K562 (cell line): ENCODE measurements around the gene C11orf52. TPM values are rescaled to one million over a fixed set of nuclear protein-coding genes. Genes with fewer than 3 reads are reported as not detected.

Experiments used
- ATAC-seq: fragments of 200-7000 bp; cut with Tn5 transposase; 3 replicates; pipeline ENCODE4 v1.9.1; 2020; ENCODE audit warnings: moderate library complexity
- BruUV-seq: library from RNA; stranded (reverse); fragments of 400-500 nt; replicated peaks from 2 replicates; lab custom pipeline; 2021; lab: Mats Ljungman, UMichigan
- CTCF ChIA-PET: fragments of 300-600 bp; formaldehyde crosslinking; extraction: SDS; loops from one replicate; lab custom pipeline; 2021; ENCODE audit warnings: low intra/inter-chr PET ratio; lab: Yijun Ruan, JAX
- POLR2A ChIA-PET: fragments of 300-600, 350-650 bp; sonication (Branson Sonifier 250); formaldehyde crosslinking; extraction: SDS; loops from one replicate; lab custom pipeline; 2021; ENCODE audit warnings: antibody characterized with exemption, inconsistent platforms; lab: Yijun Ruan, JAX
- DNase-seq, 4 experiments: peaks; one replicate each; pipeline versions ENCODE4 v3.0.0 to v3.0.0-alpha.2; 2011 to 2018; ENCODE audit warnings: low spot score in 3 of 4, mixed read lengths in 3 of 4; ENCODE audit errors: extremely low read depth in 1 of 4
- FAIRE-seq: peaks from 2 replicates; lab custom pipeline; 2011; peaks lifted over from hg19 to GRCh38; lab: Jason Lieb, UNC
- H2AFZ ChIP-seq: 2 replicates; pipeline ENCODE4 v1.6.0; 2011; ENCODE audit warnings: low read depth, low read length, control low read depth, inconsistent platforms
- H3K27ac ChIP-seq: fragments of 200-600 bp; 3 replicates; pipeline ENCODE4 v1.8.0; 2011; ENCODE audit warnings: low read depth, mild to moderate bottlenecking, control low read depth, inconsistent platforms, low read length, moderate library complexity, mixed read lengths; ENCODE audit errors: extremely low read depth
- H3K27me3 ChIP-seq, 2 experiments: fragments of 300-600 bp in 1 of 2; 2 replicates in 1 of 2; 3 replicates in 1 of 2; pipeline versions ENCODE4 v1.6.0 to v1.8.0; 2011; ENCODE audit warnings: inconsistent platforms in 2 of 2, low read length in 2 of 2, mild to moderate bottlenecking in 1 of 2, mixed read lengths in 1 of 2, moderate library complexity in 1 of 2; ENCODE audit not compliant: control insufficient read depth in 2 of 2, insufficient read depth in 2 of 2
- H3K36me3 ChIP-seq: fragments of 300-600 bp; 3 replicates; pipeline ENCODE4 v1.8.0; 2011; ENCODE audit warnings: mild to moderate bottlenecking, low read length, inconsistent platforms; ENCODE audit not compliant: control insufficient read depth, insufficient read depth
- H3K4me1 ChIP-seq, 2 experiments: fragments of 200-600 bp in 1 of 2; replicated peaks in 1 of 2; 2 replicates in 1 of 2; 3 replicates in 1 of 2; pipeline versions ENCODE4 v1.5.1 to v1.8.0; 2011; ENCODE audit warnings: inconsistent platforms in 2 of 2, low read length in 2 of 2, mild to moderate bottlenecking in 1 of 2, mixed read lengths in 1 of 2, moderate library complexity in 1 of 2; ENCODE audit not compliant: control insufficient read depth in 2 of 2, insufficient read depth in 2 of 2
- H3K4me2 ChIP-seq: 2 replicates; pipeline ENCODE4 v1.6.1; 2011; ENCODE audit warnings: low read length, control low read depth, inconsistent platforms, mixed read lengths; ENCODE audit not compliant: insufficient read depth
- H3K4me3 ChIP-seq: fragments of 200-600 bp; sonication (generic), shearing (Covaris generic); 2 replicates; pipeline ENCODE4 v1.5.1; 2016; ENCODE audit warnings: control low read depth, inconsistent platforms
- H3K79me2 ChIP-seq: fragments of 200-600 bp; 3 replicates; pipeline ENCODE4 v1.8.0; 2011; ENCODE audit warnings: low read length, inconsistent platforms; ENCODE audit not compliant: control insufficient read depth, insufficient read depth
- H3K9ac ChIP-seq, 2 experiments: 2 replicates each; pipeline versions ENCODE4 v1.6.0 to v1.6.1; 2011; ENCODE audit warnings: low read depth in 2 of 2, low read length in 2 of 2, control low read depth in 1 of 2, inconsistent platforms in 1 of 2, mild to moderate bottlenecking in 1 of 2, mixed read lengths in 1 of 2; ENCODE audit not compliant: insufficient read depth in 1 of 2
- H3K9me1 ChIP-seq: one replicate; pipeline ENCODE4 v1.6.0; 2011; ENCODE audit warnings: inconsistent platforms, mild to moderate bottlenecking, low read length, moderate library complexity; ENCODE audit not compliant: control insufficient read depth, insufficient read depth
- H3K9me3 ChIP-seq: replicated peaks from 2 replicates; pipeline ENCODE4 v1.5.1; 2011; ENCODE audit warnings: low read depth, low read length, inconsistent platforms; ENCODE audit not compliant: control insufficient read depth, insufficient read depth
- H4K20me1 ChIP-seq: replicated peaks from 2 replicates; pipeline ENCODE4 v1.6.1; 2011; ENCODE audit warnings: low read length, inconsistent platforms, mixed read lengths; ENCODE audit not compliant: control insufficient read depth, insufficient read depth
- COPS2 ChIP-seq: fragments of 450-650 bp; conservative IDR thresholded peaks from 2 replicates; pipeline ENCODE4 v1.6.1; 2016; ENCODE audit warnings: mild to moderate bottlenecking, moderate library complexity
- CREM ChIP-seq: IDR thresholded peaks from 2 replicates; pipeline ENCODE4 v1.6.1; 2014; ENCODE audit warnings: antibody characterized with exemption, low read depth
- FOSL1 ChIP-seq: fragments of 200-800 bp; sonication (Bioruptor generic); conservative IDR thresholded peaks from 2 replicates; pipeline ENCODE4 v1.6.1; 2016; ENCODE audit warnings: missing genetic modification characterization, missing compliant biosample characterization
- GABPA ChIP-seq: fragments of 200-800 bp; sonication (Bioruptor generic); conservative IDR thresholded peaks from 2 replicates; pipeline ENCODE4 v1.6.1; 2016; ENCODE audit warnings: low read depth, missing genetic modification characterization, missing compliant biosample characterization
- HEY1 ChIP-seq: fragments of 250-450 bp; sonication (Bioruptor Pico); IDR thresholded peaks from 2 replicates; pipeline ENCODE4 v1.5.0; 2020; ENCODE audit warnings: mild to moderate bottlenecking, moderate library complexity, borderline replicate concordance
- HLTF ChIP-seq: fragments of 450-650 bp; IDR thresholded peaks from 2 replicates; pipeline ENCODE4 v1.6.1; 2016
- HMG20B ChIP-seq: fragments of 250-450 bp; sonication (Bioruptor Pico); IDR thresholded peaks from 2 replicates; pipeline ENCODE4 v1.5.0; 2021; ENCODE audit warnings: mild to moderate bottlenecking
- SLC30A9 ChIP-seq: fragments of 250-450 bp; sonication (Bioruptor Pico); IDR thresholded peaks from 2 replicates; pipeline ENCODE4 v1.8.0; 2022; ENCODE audit warnings: mild to moderate bottlenecking, moderate library complexity
- SP1 ChIP-seq: sonication (generic); formaldehyde crosslinking; IDR thresholded peaks from 2 replicates; pipeline ENCODE4 v1.8.1; 2022; ENCODE audit warnings: mild to moderate bottlenecking, missing genetic modification reagents
- TARDBP ChIP-seq: fragments of 450-650 bp; IDR thresholded peaks from 2 replicates; pipeline ENCODE4 v1.6.1; 2016
- ZNF354B ChIP-seq: fragments of 250-450 bp; sonication (Bioruptor Pico); IDR thresholded peaks from 2 replicates; pipeline ENCODE4 v1.4.0; 2020
- ZNF586 ChIP-seq: fragments of 450-650 bp; formaldehyde crosslinking; conservative IDR thresholded peaks from 2 replicates; pipeline ENCODE4 v1.4.0; 2020; ENCODE audit warnings: mild to moderate bottlenecking, moderate library complexity
- ZNF589 ChIP-seq: fragments of 200-800 bp; sonication (Bioruptor generic); IDR thresholded peaks from 2 replicates; pipeline ENCODE4 v1.6.1; 2016; ENCODE audit warnings: low read depth, missing genetic modification characterization, missing compliant biosample characterization
- WGBS: fragments of 100-300 bp; shearing (Covaris generic); methylation state at CpG from one replicate; pipeline ENCODE4 v1.1.6; 2016; ENCODE audit warnings: low coverage, mixed read lengths; ENCODE audit not compliant: insufficient coverage; ENCODE audit errors: missing lambda C conversion rate; 5-methylcytosine and 5-hydroxymethylcytosine counted together
- in situ Hi-C: fragments of 300-500 bp; cut with MboI; formaldehyde crosslinking; loops from 4 replicates; pipeline ENCODE4 v1.15.0; 2018; ENCODE audit warnings: inconsistent platforms, mixed read lengths
- intact Hi-C: fragments of 100-400 bp; cut with micrococcal nuclease; formaldehyde crosslinking; loops from 2 replicates; pipeline ENCODE4 v1.14.2; 2022
- polyA plus RNA-seq, 8 experiments: library from polyadenylated mRNA; depleted of rRNA in 4 of 8; stranded (reverse) in 5 of 8; unstranded in 3 of 8; fragments of >200 nt; fragmentation: Nextera tagmentation in 2 of 8; fragmentation: Illumina TruSeq in 1 of 8; extraction: Ambion mirVana in 2 of 8; extraction: Trizol in 1 of 8; gene quantifications; 2 replicates each; pipeline versions ENCODE4 v1.2.1 to v1.2.3, GENCODE V29; 2011 to 2014; ENCODE audit warnings: inconsistent platforms in 1 of 8, missing spikeins in 1 of 8
- total RNA-seq, 7 experiments: library from RNA; depleted of rRNA in 6 of 7; stranded (reverse); fragments of >200 nt in 6 of 7; fragmentation: Illumina TruSeq in 2 of 7; extraction: Trizol in 2 of 7; gene quantifications; 2 replicates each; pipeline versions ENCODE4 v1.2.1 to v1.2.3, GENCODE V29; 2011 to 2021; ENCODE audit warnings: low replicate concordance in 1 of 7
- TF ChIP-seq, protein P1 (sequence below): fragments of 450-650 bp; formaldehyde crosslinking; IDR thresholded peaks from 2 replicates; pipeline ENCODE4 v1.4.0; 2020; ENCODE audit warnings: mild to moderate bottlenecking, moderate library complexity
- TF ChIP-seq, protein P2 (sequence below): fragments of 250-450 bp; sonication (Bioruptor Pico); IDR thresholded peaks from 2 replicates; pipeline ENCODE4 v1.4.0; 2020

C11orf52 gene
- total and polyA plus RNA-seq, 9 of the 15 experiments (the other 6 are each of a cell fraction or from before 2014, with no cell fraction given): 0.29 to 2.9 (median 1.0) TPM

DNA sequence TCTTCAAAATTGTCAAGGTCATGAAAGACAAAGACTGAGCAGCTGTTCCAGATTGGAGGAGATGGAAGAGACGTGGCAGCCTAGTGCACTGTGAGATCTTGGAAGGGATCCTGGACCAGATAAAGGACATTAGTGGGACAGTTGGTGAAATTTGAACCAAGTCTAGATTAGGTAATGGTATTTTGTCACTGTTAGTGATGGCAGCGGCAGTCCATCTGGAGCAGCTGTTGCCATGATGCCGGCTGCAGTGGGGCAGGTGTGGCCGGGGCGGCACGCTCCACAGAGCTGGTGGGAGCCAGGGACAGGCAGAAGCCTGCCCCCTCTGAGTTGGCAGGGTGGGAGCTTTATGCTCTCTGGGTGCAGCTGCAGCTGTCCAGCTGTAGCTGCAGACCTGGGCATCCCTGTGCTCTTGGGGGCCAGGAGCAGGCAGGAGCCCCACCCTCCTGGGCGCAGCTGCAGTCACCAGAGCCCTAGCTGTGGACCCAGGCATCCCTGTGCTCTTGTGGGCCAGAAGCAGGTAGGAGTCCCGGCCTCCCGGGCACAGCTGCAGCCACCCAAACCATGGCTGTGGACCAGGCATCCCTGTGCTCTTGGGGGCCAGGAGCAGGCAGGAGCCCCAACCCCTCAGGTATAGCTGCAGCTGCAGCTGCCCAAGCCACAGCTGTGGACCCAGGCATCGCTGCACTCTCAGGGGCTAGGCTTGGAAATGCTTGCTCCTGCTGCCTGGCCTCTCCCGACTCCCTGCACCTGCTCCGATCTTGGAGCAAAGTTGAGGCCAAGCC, 39.1 kb downstream of the C11orf52 start:
- Histone ChIP-seq H3K79me2 (no peaks in the 10 kb centered on the region), H3K27me3 (no peaks in the 10 kb centered on the region), H3K36me3 (no peaks in the 10 kb centered on the region), H3K27ac (no peak overlapping the region), H4K20me1 (no peaks in the 10 kb centered on the region), H3K4me1 (peaks cover 0 to 6% of the 10 kb centered on the region in 2 experiments; a peak in 2 of 5 replicates), H2AFZ (no peak overlapping the region), H3K9me1 (no peaks in the 10 kb centered on the region), H3K4me3 (no peak overlapping the region), H3K4me2 (no peak overlapping the region), H3K9ac (no peak overlapping the region; a peak in 1 of 4 replicates), H3K9me3 (no peaks in the 10 kb centered on the region)
- in situ Hi-C loops: no loop called here
- peak; percentile 68 for FAIRE-seq
- 73% methylated on average over 10 of the region's 12 CpGs for WGBS
- DNase-seq: no peak
- intact Hi-C loops: no loop called here
- POLR2A ChIA-PET: interaction anchor here (0.9 to 1.7 kb wide), 3 partner anchors 12 to 24 kb away, joined by 3 to 4 read pairs (median 4); no protein-coding TSS in a partner anchor
- CTCF ChIA-PET: no interaction called here
- no TSS peak for BruUV-seq
- ATAC-seq: no peak
- no peak for TF ChIP-seq HEY1 (CRISPR knock-in tag)
- TF ChIP-seq HLTF: no peak
- no peak for TF ChIP-seq TARDBP
- TF ChIP-seq SP1 (CRISPR knock-in tag): no peak
- TF ChIP-seq ZNF586 (CRISPR knock-in tag): no peak
- TF ChIP-seq, protein P1, sequence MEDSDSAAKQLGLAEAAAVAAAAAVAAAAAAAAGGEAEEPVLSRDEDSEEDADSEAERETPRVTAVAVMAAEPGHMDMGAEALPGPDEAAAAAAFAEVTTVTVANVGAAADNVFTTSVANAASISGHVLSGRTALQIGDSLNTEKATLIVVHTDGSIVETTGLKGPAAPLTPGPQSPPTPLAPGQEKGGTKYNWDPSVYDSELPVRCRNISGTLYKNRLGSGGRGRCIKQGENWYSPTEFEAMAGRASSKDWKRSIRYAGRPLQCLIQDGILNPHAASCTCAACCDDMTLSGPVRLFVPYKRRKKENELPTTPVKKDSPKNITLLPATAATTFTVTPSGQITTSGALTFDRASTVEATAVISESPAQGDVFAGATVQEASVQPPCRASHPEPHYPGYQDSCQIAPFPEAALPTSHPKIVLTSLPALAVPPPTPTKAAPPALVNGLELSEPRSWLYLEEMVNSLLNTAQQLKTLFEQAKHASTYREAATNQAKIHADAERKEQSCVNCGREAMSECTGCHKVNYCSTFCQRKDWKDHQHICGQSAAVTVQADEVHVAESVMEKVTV (CRISPR knock-in tag): no peak
- no peak for TF ChIP-seq COPS2
- TF ChIP-seq ZNF354B (CRISPR knock-in tag): no peak
- TF ChIP-seq GABPA (tag): no peak
- TF ChIP-seq CREM: no peak
- TF ChIP-seq, protein P2, sequence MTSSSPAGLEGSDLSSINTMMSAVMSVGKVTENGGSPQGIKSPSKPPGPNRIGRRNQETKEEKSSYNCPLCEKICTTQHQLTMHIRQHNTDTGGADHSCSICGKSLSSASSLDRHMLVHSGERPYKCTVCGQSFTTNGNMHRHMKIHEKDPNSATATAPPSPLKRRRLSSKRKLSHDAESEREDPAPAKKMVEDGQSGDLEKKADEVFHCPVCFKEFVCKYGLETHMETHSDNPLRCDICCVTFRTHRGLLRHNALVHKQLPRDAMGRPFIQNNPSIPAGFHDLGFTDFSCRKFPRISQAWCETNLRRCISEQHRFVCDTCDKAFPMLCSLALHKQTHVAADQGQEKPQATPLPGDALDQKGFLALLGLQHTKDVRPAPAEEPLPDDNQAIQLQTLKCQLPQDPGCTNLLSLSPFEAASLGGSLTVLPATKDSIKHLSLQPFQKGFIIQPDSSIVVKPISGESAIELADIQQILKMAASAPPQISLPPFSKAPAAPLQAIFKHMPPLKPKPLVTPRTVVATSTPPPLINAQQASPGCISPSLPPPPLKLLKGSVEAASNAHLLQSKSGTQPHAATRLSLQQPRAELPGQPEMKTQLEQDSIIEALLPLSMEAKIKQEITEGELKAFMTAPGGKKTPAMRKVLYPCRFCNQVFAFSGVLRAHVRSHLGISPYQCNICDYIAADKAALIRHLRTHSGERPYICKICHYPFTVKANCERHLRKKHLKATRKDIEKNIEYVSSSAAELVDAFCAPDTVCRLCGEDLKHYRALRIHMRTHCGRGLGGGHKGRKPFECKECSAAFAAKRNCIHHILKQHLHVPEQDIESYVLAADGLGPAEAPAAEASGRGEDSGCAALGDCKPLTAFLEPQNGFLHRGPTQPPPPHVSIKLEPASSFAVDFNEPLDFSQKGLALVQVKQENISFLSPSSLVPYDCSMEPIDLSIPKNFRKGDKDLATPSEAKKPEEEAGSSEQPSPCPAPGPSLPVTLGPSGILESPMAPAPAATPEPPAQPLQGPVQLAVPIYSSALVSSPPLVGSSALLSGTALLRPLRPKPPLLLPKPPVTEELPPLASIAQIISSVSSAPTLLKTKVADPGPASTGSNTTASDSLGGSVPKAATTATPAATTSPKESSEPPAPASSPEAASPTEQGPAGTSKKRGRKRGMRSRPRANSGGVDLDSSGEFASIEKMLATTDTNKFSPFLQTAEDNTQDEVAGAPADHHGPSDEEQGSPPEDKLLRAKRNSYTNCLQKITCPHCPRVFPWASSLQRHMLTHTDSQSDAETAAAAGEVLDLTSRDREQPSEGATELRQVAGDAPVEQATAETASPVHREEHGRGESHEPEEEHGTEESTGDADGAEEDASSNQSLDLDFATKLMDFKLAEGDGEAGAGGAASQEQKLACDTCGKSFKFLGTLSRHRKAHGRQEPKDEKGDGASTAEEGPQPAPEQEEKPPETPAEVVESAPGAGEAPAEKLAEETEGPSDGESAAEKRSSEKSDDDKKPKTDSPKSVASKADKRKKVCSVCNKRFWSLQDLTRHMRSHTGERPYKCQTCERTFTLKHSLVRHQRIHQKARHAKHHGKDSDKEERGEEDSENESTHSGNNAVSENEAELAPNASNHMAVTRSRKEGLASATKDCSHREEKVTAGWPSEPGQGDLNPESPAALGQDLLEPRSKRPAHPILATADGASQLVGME: no peak
- TF ChIP-seq SLC30A9 (CRISPR knock-in tag): no peak
- TF ChIP-seq ZNF589 (CRISPR knock-in tag): no peak
- no peak for TF ChIP-seq HMG20B
- no peak for TF ChIP-seq FOSL1
